ENCODE measurements around the gene HBP1. TPM values are rescaled to one million over a fixed set of nuclear protein-coding genes. Genes with fewer than 3 reads are reported as not detected.

The HBP1 gene
- total and polyA plus RNA-seq, 2 of the 8 experiments (the other 6 are each of a cell fraction or from before 2014, with no cell fraction given) = 28.9 to 29.2 TPM

GRCh38 chr7:107185716-107186115, 16.9 kb downstream of the HBP1 start (continued):
- TF ChIP-seq KDM1A (IDR thresholded peaks at IDR 0.05; ENCODE audit: borderline replicate concordance, low read length) = no peak
- no peak for TF ChIP-seq SIX5 (IDR thresholded peaks at IDR 0.05; ENCODE audit: low read depth, low read length)

Data from H1 (cell line).